Measurements from ENCODE around the gene KIF5B.

- TF ChIP-seq CTCF (IDR thresholded peaks at IDR 0.05; ENCODE audit: low read depth, low read length, missing input control) (no peak), ATF3 (IDR thresholded peaks at IDR 0.05) (no peak), REST (IDR thresholded peaks at IDR 0.05) (no peak), FOXA2 (IDR thresholded peaks at IDR 0.05) (no peak), YY1 (IDR thresholded peaks at IDR 0.05) (no peak)
Observed at GRCh38 chr10:32017044-32017443, 39.2 kb downstream of the KIF5B start.

Data from liver (tissue), 3 donors.